Endothelial cell of umbilical vein (primary cell): ENCODE data around the gene POLE. TPM values are rescaled to one million over a fixed set of nuclear protein-coding genes. Genes with fewer than 3 reads are reported as not detected.

ENCODE experiments used
- BruUV-seq: library from RNA; stranded (reverse); fragments of 400-500 nt; replicated peaks from 2 replicates; lab custom pipeline; 2021; lab: Mats Ljungman, UMichigan
- CTCF ChIA-PET: fragments of 300-600, 350-600 bp; sonication (Branson Sonifier 250); formaldehyde crosslinking; loops from one replicate; lab custom pipeline; 2021; ENCODE audit warnings: antibody characterized with exemption, inconsistent platforms; lab: Charles Lee
- POLR2A ChIA-PET: fragments of 300-600, 350-600 bp; sonication (Branson Sonifier 250); formaldehyde crosslinking; loops from one replicate; lab custom pipeline; 2021; ENCODE audit warnings: antibody characterized with exemption, inconsistent platforms; lab: Charles Lee
- DNase-seq: peaks from one replicate; pipeline ENCODE4 v3.0.0-alpha.2; 2011; ENCODE audit warnings: low read depth, low spot score
- FAIRE-seq: peaks from 2 replicates; lab custom pipeline; 2011; peaks lifted over from hg19 to GRCh38; lab: Jason Lieb, UNC
- H2AFZ ChIP-seq: 2 replicates; pipeline ENCODE4 v1.6.0; 2012; ENCODE audit warnings: low read depth, low read length, control low read depth, inconsistent platforms
- H3K27ac ChIP-seq: 2 replicates; pipeline ENCODE4 v1.5.1; 2011; ENCODE audit warnings: low read depth, mild to moderate bottlenecking, control low read depth, low read length, moderate library complexity; ENCODE audit not compliant: insufficient read depth
- H3K27me3 ChIP-seq, 2 experiments: 2 replicates each; pipeline versions ENCODE4 v1.6.0 to v1.6.1; 2011; ENCODE audit warnings: low read length in 2 of 2, mixed read lengths in 1 of 2; ENCODE audit not compliant: control insufficient read depth in 2 of 2, insufficient read depth in 2 of 2
- H3K36me3 ChIP-seq, 2 experiments: 2 replicates in 1 of 2; 3 replicates in 1 of 2; pipeline ENCODE4 v1.5.1; 2011; ENCODE audit warnings: low read length in 2 of 2, mild to moderate bottlenecking in 1 of 2, moderate library complexity in 1 of 2; ENCODE audit not compliant: control insufficient read depth in 2 of 2, insufficient read depth in 2 of 2; ENCODE audit errors: extremely low read depth in 1 of 2
- H3K4me1 ChIP-seq: 3 replicates; pipeline ENCODE4 v1.5.1; 2011; ENCODE audit warnings: mild to moderate bottlenecking, low read length; ENCODE audit not compliant: control insufficient read depth, insufficient read depth; ENCODE audit errors: extremely low read depth
- H3K4me2 ChIP-seq: 2 replicates; pipeline ENCODE4 v1.6.1; 2011; ENCODE audit warnings: low read length, control low read depth, mixed read lengths; ENCODE audit not compliant: insufficient read depth
- H3K4me3 ChIP-seq, 3 experiments: fragments of 200-600 bp in 1 of 3; sonication (generic), shearing (Covaris generic) in 1 of 3; replicated peaks in 1 of 3; 2 replicates each; pipeline ENCODE4 v1.5.1; 2011 to 2016; ENCODE audit warnings: control low read depth in 3 of 3, low read length in 3 of 3, mild to moderate bottlenecking in 2 of 3, inconsistent platforms in 1 of 3, low read depth in 1 of 3, moderate library complexity in 1 of 3; ENCODE audit not compliant: insufficient read depth in 1 of 3
- H3K79me2 ChIP-seq: 2 replicates; pipeline ENCODE4 v1.6.0; 2012; ENCODE audit warnings: low read length, inconsistent platforms; ENCODE audit not compliant: control insufficient read depth, insufficient read depth
- H3K9ac ChIP-seq: replicated peaks from 2 replicates; pipeline ENCODE3; 2011; ENCODE audit warnings: low read length, control low read depth; ENCODE audit not compliant: insufficient read depth; ENCODE audit errors: extremely low read depth
- H3K9me1 ChIP-seq: replicated peaks from 3 replicates; pipeline ENCODE4 v1.6.0; 2011; ENCODE audit warnings: mild to moderate bottlenecking, low read length; ENCODE audit not compliant: control insufficient read depth, insufficient read depth; ENCODE audit errors: extremely low read depth
- H3K9me3 ChIP-seq: replicated peaks from 2 replicates; pipeline ENCODE4 v1.5.1; 2012; ENCODE audit warnings: low read length, inconsistent platforms; ENCODE audit not compliant: control insufficient read depth, insufficient read depth
- H4K20me1 ChIP-seq: replicated peaks from 2 replicates; pipeline ENCODE3; 2011; ENCODE audit warnings: mild to moderate bottlenecking, low read length; ENCODE audit not compliant: control insufficient read depth, insufficient read depth; ENCODE audit errors: extremely low read depth
- EZH2 ChIP-seq: IDR thresholded peaks from 2 replicates; pipeline ENCODE4 v1.6.1; 2012; ENCODE audit warnings: borderline replicate concordance, low read depth, mild to moderate bottlenecking, moderate library complexity, low read length, inconsistent platforms; ENCODE audit not compliant: severe bottlenecking
- FOS ChIP-seq: IDR thresholded peaks from 2 replicates; pipeline ENCODE4 v1.6.1; 2011; ENCODE audit warnings: mild to moderate bottlenecking, low read length, moderate library complexity, borderline replicate concordance; ENCODE audit not compliant: insufficient read depth
- GATA2 ChIP-seq: IDR thresholded peaks from 2 replicates; pipeline ENCODE4 v1.7.0; 2011; ENCODE audit warnings: low read depth, mild to moderate bottlenecking, moderate library complexity, mixed read lengths, low read length; ENCODE audit not compliant: insufficient read length, insufficient read depth
- JUN ChIP-seq: IDR thresholded peaks from 2 replicates; pipeline ENCODE4 v1.6.1; 2011; ENCODE audit warnings: borderline replicate concordance, low read depth; ENCODE audit not compliant: insufficient read length, insufficient read depth
- MYC ChIP-seq: IDR thresholded peaks from one replicate; pipeline ENCODE4 v1.6.1; 2011; ENCODE audit warnings: mild to moderate bottlenecking, low read depth, low read length
- POLR2A ChIP-seq: IDR thresholded peaks from 2 replicates; pipeline ENCODE4 v1.6.1; 2012; ENCODE audit warnings: low read depth, mild to moderate bottlenecking, control low read depth, low read length
- POLR2AphosphoS5 ChIP-seq: IDR thresholded peaks from 2 replicates; pipeline ENCODE4 v1.6.1; 2012; ENCODE audit warnings: low read depth, mild to moderate bottlenecking, control low read depth, low read length, moderate library complexity; ENCODE audit not compliant: insufficient read depth
- dilution Hi-C: fragments of 300-500 bp; cut with MboI; formaldehyde crosslinking; loops from one replicate; pipeline ENCODE4 v1.15.0; 2019; ENCODE audit warnings: low sequenced_read_pairs; ENCODE audit not compliant: extremely low pct_ligation_motif_present
- intact Hi-C: fragments of 100-400 bp; cut with micrococcal nuclease; formaldehyde crosslinking; loops from one replicate; pipeline ENCODE4 v1.10.0; 2022
- polyA plus RNA-seq, 4 experiments: library from polyadenylated mRNA; depleted of rRNA in 3 of 4; stranded (reverse) in 3 of 4; unstranded in 1 of 4; fragments of >200 nt; gene quantifications; 2 replicates each; pipeline versions ENCODE4 v1.2.1 to v1.2.3, GENCODE V29; 2011 to 2012; ENCODE audit warnings: missing spikeins in 1 of 4
- total RNA-seq: library from RNA; stranded (reverse); gene quantifications from 2 replicates; pipeline ENCODE4 v1.2.3, GENCODE V29; 2021
- TF ChIP-seq, protein P1 (sequence below), 2 donors: IDR thresholded peaks; 1 replicate in 1 of 2; 2 replicates in 1 of 2; pipeline ENCODE4 v1.5.1; 2011; ENCODE audit warnings: low read length in 2 of 2, mild to moderate bottlenecking in 2 of 2, moderate library complexity in 2 of 2, control low read depth in 1 of 2, inconsistent platforms in 1 of 2, low read depth in 1 of 2; ENCODE audit not compliant: insufficient read depth in 1 of 2; ENCODE audit errors: extremely low read depth in 1 of 2
- TF ChIP-seq, protein P2 (sequence below): IDR thresholded peaks from 2 replicates; pipeline ENCODE4 v1.6.1; 2011; ENCODE audit not compliant: insufficient read depth, insufficient read length

Gene POLE
- total and polyA plus RNA-seq, 2 donors (not counting 3 experiments of a cell fraction or from before 2014, with no cell fraction given), result 22.9 to 82.7 TPM

DNA sequence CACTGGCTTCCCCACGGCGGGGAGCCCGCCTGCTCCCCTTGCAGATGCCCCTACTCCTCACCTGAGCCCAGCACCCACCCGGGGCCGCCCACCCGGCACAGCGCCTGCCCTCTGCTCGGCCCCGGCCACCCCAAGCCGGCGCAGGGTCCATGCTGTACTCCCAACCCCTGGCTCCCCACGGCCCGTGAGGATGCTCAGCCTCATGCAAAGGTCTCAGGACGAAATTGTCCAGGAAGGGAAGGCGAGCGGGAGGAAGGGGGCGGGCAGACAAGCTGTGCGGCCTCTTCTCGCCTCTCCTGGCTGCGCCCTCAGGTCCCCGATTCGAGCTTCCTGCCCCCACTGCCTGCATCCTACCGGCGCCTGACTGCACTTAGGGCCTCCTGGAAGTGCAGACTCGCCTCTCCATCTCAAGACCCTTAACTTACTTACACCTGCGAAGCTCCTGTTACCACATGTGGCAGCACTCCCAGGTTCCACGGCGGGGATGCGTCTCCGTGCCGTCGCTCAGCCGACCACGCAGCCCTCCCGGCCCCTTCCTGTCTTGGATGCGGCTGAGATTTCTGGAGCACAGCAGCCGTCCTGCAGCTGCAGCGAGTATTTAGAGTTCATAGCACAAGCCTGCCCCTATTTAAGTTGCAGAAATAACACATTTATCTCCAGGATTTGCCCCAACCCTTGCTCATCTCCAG lies 94.7 kb downstream of the POLE start:
- no peak for FAIRE-seq
- H3K9me3 ChIP-seq, result no peaks in the 10 kb centered on the region
- H3K4me3 ChIP-seq, result no peak overlapping the region
- H3K9me1 ChIP-seq, result no peaks in the 10 kb centered on the region
- dilution Hi-C loops (no loop called here), intact Hi-C loops (no loop called here)
- no peaks in the 10 kb centered on the region for H3K79me2 ChIP-seq
- H4K20me1 ChIP-seq, result no peaks in the 10 kb centered on the region
- no peaks in the 10 kb centered on the region for H3K4me1 ChIP-seq
- no peaks in the 10 kb centered on the region for H3K27me3 ChIP-seq
- CTCF ChIA-PET, result no interaction called here
- H2AFZ ChIP-seq, result no peak overlapping the region
- H3K9ac ChIP-seq, result no peak overlapping the region
- TF ChIP-seq, protein P1, sequence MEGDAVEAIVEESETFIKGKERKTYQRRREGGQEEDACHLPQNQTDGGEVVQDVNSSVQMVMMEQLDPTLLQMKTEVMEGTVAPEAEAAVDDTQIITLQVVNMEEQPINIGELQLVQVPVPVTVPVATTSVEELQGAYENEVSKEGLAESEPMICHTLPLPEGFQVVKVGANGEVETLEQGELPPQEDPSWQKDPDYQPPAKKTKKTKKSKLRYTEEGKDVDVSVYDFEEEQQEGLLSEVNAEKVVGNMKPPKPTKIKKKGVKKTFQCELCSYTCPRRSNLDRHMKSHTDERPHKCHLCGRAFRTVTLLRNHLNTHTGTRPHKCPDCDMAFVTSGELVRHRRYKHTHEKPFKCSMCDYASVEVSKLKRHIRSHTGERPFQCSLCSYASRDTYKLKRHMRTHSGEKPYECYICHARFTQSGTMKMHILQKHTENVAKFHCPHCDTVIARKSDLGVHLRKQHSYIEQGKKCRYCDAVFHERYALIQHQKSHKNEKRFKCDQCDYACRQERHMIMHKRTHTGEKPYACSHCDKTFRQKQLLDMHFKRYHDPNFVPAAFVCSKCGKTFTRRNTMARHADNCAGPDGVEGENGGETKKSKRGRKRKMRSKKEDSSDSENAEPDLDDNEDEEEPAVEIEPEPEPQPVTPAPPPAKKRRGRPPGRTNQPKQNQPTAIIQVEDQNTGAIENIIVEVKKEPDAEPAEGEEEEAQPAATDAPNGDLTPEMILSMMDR (IDR thresholded peaks at IDR 0.05; ENCODE audit: extremely low read depth in 1 of 2, insufficient read depth in 1 of 2, low read depth in 1 of 2, low read length in 2 of 2), result no peak
- TF ChIP-seq GATA2, result no peak
- no peak for TF ChIP-seq EZH2
- no peak for TF ChIP-seq FOS
- TF ChIP-seq, protein P2, sequence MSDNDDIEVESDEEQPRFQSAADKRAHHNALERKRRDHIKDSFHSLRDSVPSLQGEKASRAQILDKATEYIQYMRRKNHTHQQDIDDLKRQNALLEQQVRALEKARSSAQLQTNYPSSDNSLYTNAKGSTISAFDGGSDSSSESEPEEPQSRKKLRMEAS, result no peak
- no peak for TF ChIP-seq JUN
- TF ChIP-seq POLR2AphosphoS5, result no peak
- no peak for TF ChIP-seq MYC
- no peak for TF ChIP-seq POLR2A
- POLR2A ChIA-PET, result no interaction called here
- no peaks in the 10 kb centered on the region for H3K36me3 ChIP-seq
- DNase-seq, result no peak
- no peak overlapping the region for H3K27ac ChIP-seq
- H3K4me2 ChIP-seq, result no peak overlapping the region
- BruUV-seq, result no TSS peak
